ENCODE data around the gene UNC119B.

- TF ChIP-seq POLR2A (IDR thresholded peaks at IDR 0.05; ENCODE audit: low read depth, low read length) (no peak), CTCF (conservative IDR thresholded peaks at IDR 0.05; ENCODE audit: low read depth, low read length) (no peak), BHLHE40 (IDR thresholded peaks at IDR 0.05; ENCODE audit: low read depth, low read length) (no peak), RCOR1 (IDR thresholded peaks at IDR 0.05; ENCODE audit: insufficient replicate concordance, low read length) (no peak), SMC3 (IDR thresholded peaks at IDR 0.05; ENCODE audit: low read depth, low read length) (no peak), RAD21 (IDR thresholded peaks at IDR 0.05; ENCODE audit: low read length) (no peak), NFE2L2 (IDR thresholded peaks at IDR 0.05; ENCODE audit: low read depth, low read length) (no peak), FOS (IDR thresholded peaks at IDR 0.05; ENCODE audit: low read depth, low read length) (no peak)
These were observed 48.7 kb downstream of the UNC119B start for GRCh38 chr12:120758798-120759590.

All from IMR-90 (cell line).